Hepatocyte (in vitro differentiated cells): ENCODE measurements around the gene UBAP2L. TPM values are rescaled to one million over a fixed set of nuclear protein-coding genes. Genes with fewer than 3 reads are reported as not detected.

Source experiments
- DNase-seq: peaks from one replicate; pipeline ENCODE4 v3.0.0-alpha.2; 2016; ENCODE audit warnings: low spot score
- H2AFZ ChIP-seq: fragments of 200-600 bp; sonication (generic); 2 replicates; pipeline ENCODE4 v1.6.0; 2016; ENCODE audit warnings: antibody characterized with exemption, mild to moderate bottlenecking
- H3K27ac ChIP-seq: fragments of 200-600 bp; sonication (generic); 2 replicates; pipeline ENCODE4 v1.5.1; 2016; ENCODE audit warnings: mild to moderate bottlenecking
- H3K27me3 ChIP-seq: fragments of 200-600 bp; sonication (generic); 2 replicates; pipeline ENCODE4 v1.6.1; 2016
- H3K36me3 ChIP-seq: fragments of 200-600 bp; sonication (generic); replicated peaks from 2 replicates; pipeline ENCODE4 v1.5.1; 2016; ENCODE audit warnings: low read depth; ENCODE audit not compliant: insufficient read depth
- H3K4me1 ChIP-seq: fragments of 200-600 bp; sonication (generic); 2 replicates; pipeline ENCODE4 v1.5.1; 2016; ENCODE audit warnings: mild to moderate bottlenecking, moderate library complexity; ENCODE audit not compliant: insufficient read depth
- H3K4me2 ChIP-seq: fragments of 200-600 bp; sonication (generic); 2 replicates; pipeline ENCODE4 v1.6.0; 2016
- H3K4me3 ChIP-seq: fragments of 200-600 bp; sonication (generic); 2 replicates; pipeline ENCODE4 v1.5.1; 2016; ENCODE audit warnings: mild to moderate bottlenecking
- H3K79me2 ChIP-seq: fragments of 200-600 bp; sonication (generic); 2 replicates; pipeline ENCODE4 v1.6.0; 2017; ENCODE audit warnings: mild to moderate bottlenecking
- H3K9me2 ChIP-seq: fragments of 200-600 bp; sonication (generic); replicated peaks from 2 replicates; pipeline ENCODE4 v1.6.0; 2017; ENCODE audit warnings: mild to moderate bottlenecking; ENCODE audit not compliant: insufficient read depth
- H3K9me3 ChIP-seq: fragments of 200-600 bp; sonication (generic); 2 replicates; pipeline ENCODE4 v1.5.1; 2016; ENCODE audit warnings: low read depth, mild to moderate bottlenecking
- H4K20me1 ChIP-seq: fragments of 200-600 bp; sonication (generic); 2 replicates; pipeline ENCODE4 v1.6.0; 2016; ENCODE audit warnings: mild to moderate bottlenecking; ENCODE audit not compliant: insufficient read depth, poor library complexity, severe bottlenecking
- EZH2 ChIP-seq: fragments of 200-600 bp; sonication (generic); IDR thresholded peaks from 2 replicates; pipeline ENCODE4 v1.6.1; 2016; ENCODE audit warnings: antibody characterized with exemption, mild to moderate bottlenecking, borderline replicate concordance
- EZH2phosphoT487 ChIP-seq: fragments of 200-600 bp; sonication (generic); IDR thresholded peaks from one replicate; pipeline ENCODE4 v1.6.1; 2018; ENCODE audit warnings: antibody characterized with exemption, mild to moderate bottlenecking, low read depth, moderate library complexity; ENCODE audit not compliant: unreplicated experiment, severe bottlenecking
- WGBS: methylation state at CpG from one replicate; pipeline ENCODE4 v1.1.6; 2016; ENCODE audit warnings: low lambda C conversion rate; ENCODE audit errors: missing lambda C conversion rate; 5-methylcytosine and 5-hydroxymethylcytosine counted together
- polyA plus RNA-seq: library from polyadenylated mRNA; unstranded; fragments of >200 nt; fragmentation: Nextera tagmentation; extraction: Ambion mirVana; gene quantifications from 2 replicates; pipeline ENCODE4 v1.2.1, GENCODE V29; 2016
- total RNA-seq: library from RNA; depleted of rRNA; stranded (reverse); fragments of >200 nt; gene quantifications from 2 replicates; pipeline ENCODE4 v1.2.3, GENCODE V29; 2014
- TF ChIP-seq, protein P1 (sequence below): fragments of 200-600 bp; sonication (generic); IDR thresholded peaks from 2 replicates; pipeline ENCODE4 v1.5.1; 2016; ENCODE audit warnings: antibody characterized with exemption, mild to moderate bottlenecking; ENCODE audit not compliant: poor library complexity

Gene UBAP2L
- total and polyA plus RNA-seq, 2 experiments from 2014 or later, result 103 to 119 TPM

DNA sequence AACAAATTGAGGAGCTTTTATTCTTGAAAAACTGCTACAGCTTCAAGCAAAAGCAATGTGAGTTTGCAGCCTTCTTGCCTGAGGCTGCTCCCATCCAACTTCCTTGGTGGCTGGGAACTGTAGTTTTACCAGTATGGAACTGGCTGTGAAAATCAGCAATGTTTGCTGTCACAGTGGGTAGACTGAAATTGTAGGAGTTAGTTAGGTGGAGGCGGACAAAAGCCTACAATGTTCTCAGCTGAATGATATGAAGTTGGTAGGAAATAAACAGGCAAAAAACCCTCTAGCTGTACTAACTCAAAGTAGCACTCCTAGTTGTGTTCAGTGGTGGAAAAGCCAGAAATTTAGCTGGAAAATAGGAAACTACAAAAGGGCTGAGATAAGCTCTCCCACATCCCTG, 70.2 kb downstream of the UBAP2L start:
- H3K79me2 ChIP-seq, result no peaks in the 10 kb centered on the region
- no peaks in the 10 kb centered on the region for H3K36me3 ChIP-seq
- no peak overlapping the region for H2AFZ ChIP-seq
- no peaks in the 10 kb centered on the region for H3K27me3 ChIP-seq
- H3K4me2 ChIP-seq, result no peak overlapping the region
- H4K20me1 ChIP-seq, result no peaks in the 10 kb centered on the region
- no peak overlapping the region for H3K4me3 ChIP-seq
- TF ChIP-seq, protein P1, sequence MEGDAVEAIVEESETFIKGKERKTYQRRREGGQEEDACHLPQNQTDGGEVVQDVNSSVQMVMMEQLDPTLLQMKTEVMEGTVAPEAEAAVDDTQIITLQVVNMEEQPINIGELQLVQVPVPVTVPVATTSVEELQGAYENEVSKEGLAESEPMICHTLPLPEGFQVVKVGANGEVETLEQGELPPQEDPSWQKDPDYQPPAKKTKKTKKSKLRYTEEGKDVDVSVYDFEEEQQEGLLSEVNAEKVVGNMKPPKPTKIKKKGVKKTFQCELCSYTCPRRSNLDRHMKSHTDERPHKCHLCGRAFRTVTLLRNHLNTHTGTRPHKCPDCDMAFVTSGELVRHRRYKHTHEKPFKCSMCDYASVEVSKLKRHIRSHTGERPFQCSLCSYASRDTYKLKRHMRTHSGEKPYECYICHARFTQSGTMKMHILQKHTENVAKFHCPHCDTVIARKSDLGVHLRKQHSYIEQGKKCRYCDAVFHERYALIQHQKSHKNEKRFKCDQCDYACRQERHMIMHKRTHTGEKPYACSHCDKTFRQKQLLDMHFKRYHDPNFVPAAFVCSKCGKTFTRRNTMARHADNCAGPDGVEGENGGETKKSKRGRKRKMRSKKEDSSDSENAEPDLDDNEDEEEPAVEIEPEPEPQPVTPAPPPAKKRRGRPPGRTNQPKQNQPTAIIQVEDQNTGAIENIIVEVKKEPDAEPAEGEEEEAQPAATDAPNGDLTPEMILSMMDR, result no peak
- TF ChIP-seq EZH2phosphoT487 (no peak), EZH2 (no peak)
- H3K4me1 ChIP-seq, result no peaks in the 10 kb centered on the region
- H3K9me3 ChIP-seq, result peaks cover 3% of the 10 kb centered on the region
- WGBS, result 100% methylated on average over 1 of the region's 1 CpG
- no peak overlapping the region for H3K27ac ChIP-seq
- DNase-seq, result no peak
- H3K9me2 ChIP-seq, result no peaks in the 10 kb centered on the region

GRCh38 chr1:154295408-154296235, 74.9 kb downstream of the UBAP2L start:
- H3K9me2 ChIP-seq, result no peaks in the 10 kb centered on the region
- H3K27me3 ChIP-seq, result no peaks in the 10 kb centered on the region
- peaks cover 3% of the 10 kb centered on the region for H3K9me3 ChIP-seq
- no peak overlapping the region for H3K4me3 ChIP-seq
- no peaks in the 10 kb centered on the region for H4K20me1 ChIP-seq
- H3K36me3 ChIP-seq, result no peaks in the 10 kb centered on the region
- no peak overlapping the region for H3K27ac ChIP-seq
- no peaks in the 10 kb centered on the region for H3K4me1 ChIP-seq
- WGBS, result 79% methylated on average over 8 of the region's 8 CpGs
- TF ChIP-seq EZH2 (no peak), EZH2phosphoT487 (no peak)
- TF ChIP-seq, protein P1, result no peak
- no peak overlapping the region for H3K4me2 ChIP-seq
- DNase-seq, result no peak
- H3K79me2 ChIP-seq, result no peaks in the 10 kb centered on the region
- no peak overlapping the region for H2AFZ ChIP-seq

- H3K27ac ChIP-seq, result no peak overlapping the region
- TF ChIP-seq EZH2phosphoT487 (no peak), EZH2 (no peak)
- TF ChIP-seq, protein P1, result no peak
- H3K9me3 ChIP-seq, result no peaks in the 10 kb centered on the region
- H4K20me1 ChIP-seq, result no peaks in the 10 kb centered on the region
- H3K4me2 ChIP-seq, result no peak overlapping the region
- no peak overlapping the region for H2AFZ ChIP-seq
- no peaks in the 10 kb centered on the region for H3K27me3 ChIP-seq
- no peaks in the 10 kb centered on the region for H3K36me3 ChIP-seq
- no peaks in the 10 kb centered on the region for H3K79me2 ChIP-seq
- no peak for DNase-seq
- H3K9me2 ChIP-seq, result no peaks in the 10 kb centered on the region
- H3K4me3 ChIP-seq, result no peak overlapping the region
- H3K4me1 ChIP-seq, result no peaks in the 10 kb centered on the region
- 89% methylated on average over 1 of the region's 1 CpG for WGBS
Measured at GRCh38 chr1:154301582-154301981, 80.8 kb downstream of the UBAP2L start.
